HG03060 (cell line): ENCODE data around the gene XPO5.

ENCODE experiments used
- ATAC-seq: cut with Tn5 transposase; IDR thresholded peaks from one replicate; pipeline ENCODE4 v1.9.1; 2021; ENCODE audit warnings: low read depth, moderate number of reproducible peaks; ENCODE audit not compliant: unreplicated experiment

XPO5 gene

DNA sequence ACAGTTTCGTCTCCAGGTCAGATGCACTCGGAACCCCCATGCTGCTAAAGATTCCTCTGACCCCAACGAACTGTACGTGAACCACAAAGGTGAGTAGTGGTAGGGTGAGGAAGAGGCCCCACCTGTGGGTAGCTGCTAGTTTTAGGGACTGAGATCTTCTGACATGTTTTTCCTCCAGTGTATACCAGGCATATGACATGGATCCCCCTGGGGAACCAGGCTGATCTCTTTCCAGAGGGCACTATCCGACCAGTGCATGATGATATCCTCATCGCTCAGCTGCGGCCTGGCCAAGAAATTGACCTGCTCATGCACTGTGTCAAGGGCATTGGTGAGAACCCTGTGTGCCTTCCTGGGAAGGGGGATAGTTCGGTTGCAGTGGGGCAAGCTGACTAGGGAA is 55.7 kb downstream of the XPO5 start:
- no peak for ATAC-seq

DNA sequence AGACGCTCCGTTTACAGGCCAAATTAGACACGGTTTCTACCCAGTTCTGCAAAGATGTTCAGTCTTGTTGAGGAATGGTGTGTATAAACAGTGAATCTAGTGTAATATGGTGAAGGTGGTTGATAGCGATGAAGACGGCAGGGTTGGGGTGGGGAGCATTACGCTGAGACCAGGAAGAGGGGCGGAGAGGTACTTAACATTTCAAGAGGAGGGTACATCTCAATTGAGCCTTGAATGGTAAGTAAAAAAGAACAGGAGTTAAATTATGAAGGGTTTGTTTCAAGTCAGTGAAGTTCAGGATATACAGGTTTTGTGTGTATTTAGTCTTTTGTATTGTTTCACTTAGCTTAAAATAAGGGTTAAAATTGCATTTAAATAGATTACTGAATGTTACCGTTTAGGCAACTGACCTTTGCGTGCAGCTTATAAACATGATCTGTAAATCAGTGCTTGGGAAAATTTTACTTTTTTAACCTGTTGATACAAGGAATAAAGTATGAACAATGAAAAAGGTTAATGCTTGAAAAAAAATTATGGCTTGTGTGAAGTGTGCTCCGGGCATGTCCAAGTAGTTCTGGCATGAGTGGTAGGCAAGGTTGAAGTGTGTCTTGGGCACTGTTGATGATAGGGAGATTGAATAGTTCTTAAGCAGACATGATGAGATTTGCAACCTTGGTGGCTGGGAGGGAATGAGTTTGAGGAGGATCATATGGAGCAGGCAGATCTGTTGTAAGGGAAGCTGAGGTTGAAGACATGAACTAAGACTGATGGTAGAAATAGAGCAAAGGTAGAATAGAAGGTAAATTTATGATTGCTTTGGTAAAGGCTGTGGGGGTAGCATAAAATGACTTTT is 58.1 kb downstream of the XPO5 start:
- ATAC-seq: no peak

GRCh38 chr6:43516697-43517504 is 58.9 kb downstream of the XPO5 start, which contains the start of the genes POLR1C and YIPF3:
TSS of gene POLR1C (plus strand) at chr6:43517089. CDS start at chr6:43517110, 21 bp downstream.
TSS of gene YIPF3 (minus strand) at chr6:43516926. CDS start at chr6:43516807, 119 bp downstream.
- no peak for ATAC-seq

GRCh38 chr6:43516367-43516696 is 59.5 kb downstream of the XPO5 start:
- ATAC-seq: no peak

- ATAC-seq: no peak
These were observed 60.0 kb downstream of the XPO5 start for GRCh38 chr6:43515808-43516207.

GRCh38 chr6:43511824-43512415 is 63.9 kb downstream of the XPO5 start:
- no peak for ATAC-seq

- no peak for ATAC-seq
These were observed 65.0 kb downstream of the XPO5 start for GRCh38 chr6:43510827-43511163.

DNA sequence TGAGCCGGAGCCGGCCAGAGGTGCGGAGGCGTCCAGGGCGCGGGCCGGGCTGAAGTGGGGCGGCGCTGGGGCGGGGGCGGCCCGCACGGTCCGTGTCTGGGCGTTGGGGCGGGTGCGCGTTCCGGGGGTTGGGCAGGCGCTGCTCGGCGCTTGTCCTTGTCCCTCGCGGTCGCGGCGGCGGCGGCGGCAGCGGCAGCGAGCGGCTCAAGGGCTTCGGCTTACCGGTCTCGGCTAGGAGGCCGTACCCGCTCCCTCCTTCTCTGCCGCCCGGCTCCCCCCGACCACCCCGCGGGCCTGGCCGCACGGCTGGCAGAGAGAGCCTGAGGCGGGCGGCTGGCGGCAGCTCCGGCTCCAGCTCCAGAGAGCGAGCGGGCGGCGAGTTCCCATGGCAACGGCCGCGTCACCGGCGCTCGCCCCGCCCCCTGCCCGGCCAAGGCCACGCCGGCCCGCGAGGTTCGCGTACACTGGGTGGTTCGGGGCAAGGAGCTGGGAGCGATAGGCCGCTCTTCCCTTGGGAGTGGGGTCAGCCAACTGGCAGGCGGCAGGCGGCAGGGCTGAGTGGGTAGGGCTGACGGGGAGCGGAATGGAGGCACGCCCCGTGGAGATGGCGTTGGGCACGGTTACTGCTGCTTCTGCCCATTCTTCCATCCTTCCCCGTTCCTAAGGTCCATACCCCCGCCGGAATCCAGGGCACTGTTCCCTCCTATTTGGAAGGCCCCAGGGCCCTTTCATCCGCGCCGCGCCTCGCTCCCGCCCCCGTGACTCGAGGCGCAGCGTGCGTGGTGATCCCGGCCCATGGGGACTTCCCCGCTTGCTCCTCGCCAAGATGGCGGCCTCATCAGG is 65.6 kb downstream of the XPO5 start, which contains the start of gene LRRC73:
Gene LRRC73, minus strand, starts transcription at position 363 of the 843 bp plus-strand sequence. CDS start 561 bp downstream, outside the sequence.
- no peak for ATAC-seq

DNA sequence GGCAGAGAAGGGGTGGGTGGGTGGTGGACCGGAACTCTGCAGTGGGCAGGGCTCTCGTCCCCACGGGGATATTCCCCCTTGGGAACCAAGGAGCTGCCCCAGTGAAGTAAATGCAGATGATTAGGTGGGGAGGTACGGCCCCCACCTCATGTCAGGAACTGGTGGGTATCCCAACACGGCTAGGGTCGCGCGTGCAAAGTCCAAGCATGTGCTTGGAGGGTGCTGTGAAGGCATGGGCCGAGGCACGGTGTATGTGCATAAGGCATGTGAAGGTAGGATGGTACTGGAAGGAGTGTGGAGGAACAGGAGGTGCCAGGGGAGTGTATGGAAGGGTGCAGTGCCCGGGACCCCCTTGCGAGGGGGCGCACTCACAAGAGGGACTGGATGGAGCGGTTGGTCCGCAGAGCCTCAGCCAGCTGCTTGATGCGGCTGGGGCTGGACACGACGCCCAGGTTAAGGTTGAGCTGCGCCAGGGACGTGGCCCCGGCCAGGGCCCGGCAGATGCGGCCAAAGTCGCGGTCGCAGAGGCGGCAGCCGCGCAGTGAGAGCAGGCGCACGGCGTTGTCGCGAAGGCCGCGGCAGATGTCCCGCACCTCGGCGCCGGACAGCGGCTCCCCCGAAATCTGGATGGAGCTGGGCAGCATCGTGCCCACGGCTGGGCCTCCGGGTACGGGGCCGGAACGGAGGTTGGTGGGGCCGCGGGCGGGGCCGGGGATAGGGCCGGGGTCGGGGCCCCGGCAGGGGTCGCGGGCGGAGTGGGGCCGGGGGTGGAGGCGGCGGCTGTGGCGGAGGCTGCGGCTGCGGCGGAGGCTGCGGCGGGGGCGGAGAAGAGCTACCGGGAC is 66.5 kb downstream of the XPO5 start:
- ATAC-seq: no peak

DNA sequence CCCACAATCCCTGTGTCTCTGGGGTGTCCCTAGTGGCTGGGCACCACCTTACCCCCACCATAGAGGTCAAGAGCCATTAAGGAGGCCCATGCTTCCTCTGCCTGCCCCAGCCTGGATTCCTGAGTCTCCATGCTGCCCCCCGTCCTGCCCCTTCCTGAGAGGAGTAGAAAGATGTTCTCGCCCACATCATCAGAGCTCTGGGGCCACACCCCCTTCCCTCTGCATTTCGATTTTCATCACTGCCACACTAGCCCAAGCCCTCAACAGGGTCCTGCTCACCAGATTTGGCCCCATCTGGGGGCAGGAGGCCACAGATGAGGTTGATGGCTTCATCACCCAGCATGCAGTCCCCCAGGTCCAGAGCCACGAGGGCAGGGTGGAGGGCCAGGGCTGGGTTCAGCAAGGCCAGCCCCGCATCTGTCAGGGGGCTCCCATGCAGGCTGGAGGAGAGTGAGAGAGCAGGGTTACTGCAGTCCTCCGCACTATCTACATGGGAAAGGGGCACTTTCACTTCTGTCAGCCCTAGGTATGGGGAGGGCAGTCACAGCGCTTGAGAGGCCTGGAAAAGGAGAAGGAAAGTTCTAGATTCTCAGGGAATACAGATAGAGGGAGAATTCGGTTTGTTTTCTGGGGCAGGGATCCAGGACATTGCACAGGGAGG is 67.2 kb downstream of the XPO5 start:
- ATAC-seq: no peak

GRCh38 chr6:43506667-43507471 is 69.0 kb downstream of the XPO5 start:
- ATAC-seq: no peak

DNA sequence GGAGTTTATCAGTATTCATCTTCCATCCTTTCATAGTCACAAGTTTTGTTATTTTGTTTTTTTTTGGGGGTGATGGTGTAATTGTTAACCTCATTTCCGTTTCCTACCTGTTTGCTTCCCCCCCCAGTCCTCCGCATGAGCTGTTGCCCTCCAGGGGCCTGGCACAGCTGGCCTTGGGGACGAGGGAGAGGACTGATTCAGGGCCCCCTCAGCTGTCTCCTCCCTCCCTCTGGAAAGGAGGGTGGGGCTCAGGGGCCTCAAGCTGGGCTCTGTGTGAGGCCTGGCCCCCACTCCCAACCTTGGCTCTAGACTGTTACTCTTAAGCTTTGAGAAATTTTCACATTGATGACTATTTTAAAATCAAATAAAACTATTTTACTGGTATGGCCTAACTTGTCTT is 69.7 kb downstream of the XPO5 start:
- ATAC-seq: no peak

DNA sequence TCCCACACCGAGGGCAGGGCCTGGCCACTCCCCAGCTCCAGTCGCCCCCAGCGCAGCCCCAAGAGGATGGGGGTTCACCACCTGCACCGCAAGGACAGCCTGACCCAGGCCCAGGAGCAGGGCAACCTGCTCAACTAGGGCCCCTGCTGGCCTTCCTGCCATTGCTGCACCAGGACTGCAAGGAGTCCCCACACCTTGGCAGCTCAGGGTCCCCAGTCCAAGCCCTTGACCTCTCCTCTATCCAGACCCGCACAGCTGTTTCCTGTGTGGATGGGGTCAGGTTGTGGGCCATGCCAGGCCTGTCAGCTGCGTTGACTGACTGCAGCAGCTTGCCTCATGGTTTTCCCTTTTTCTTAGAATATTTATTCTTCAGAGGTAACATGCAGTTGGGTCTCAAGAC is 70.1 kb downstream of the XPO5 start:
- ATAC-seq: no peak

- ATAC-seq: no peak
These were observed 70.9 kb downstream of the XPO5 start for GRCh38 chr6:43504756-43505593.

GRCh38 chr6:43503443-43503842 is 72.4 kb downstream of the XPO5 start:
- ATAC-seq: no peak

DNA sequence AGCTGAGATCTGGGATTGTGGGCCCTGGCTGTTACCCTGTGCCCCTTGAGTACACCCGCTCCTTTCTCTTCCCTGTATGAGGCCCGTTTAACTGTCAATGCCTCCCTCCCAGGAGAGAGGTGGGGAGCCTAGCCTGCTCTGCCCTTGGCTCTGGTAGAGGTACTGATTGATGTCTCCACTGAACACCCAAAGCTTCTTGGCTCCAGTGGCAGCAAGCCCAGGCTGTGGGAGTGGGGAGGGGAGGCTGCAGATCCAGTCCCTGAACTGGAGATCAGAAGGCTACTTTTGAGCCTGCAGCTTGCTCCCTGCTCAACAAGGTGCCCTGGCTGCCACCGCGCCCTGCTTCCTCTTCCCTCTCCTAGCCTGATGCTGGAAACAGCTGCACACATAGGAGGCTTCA is 73.2 kb downstream of the XPO5 start:
- ATAC-seq: no peak

DNA sequence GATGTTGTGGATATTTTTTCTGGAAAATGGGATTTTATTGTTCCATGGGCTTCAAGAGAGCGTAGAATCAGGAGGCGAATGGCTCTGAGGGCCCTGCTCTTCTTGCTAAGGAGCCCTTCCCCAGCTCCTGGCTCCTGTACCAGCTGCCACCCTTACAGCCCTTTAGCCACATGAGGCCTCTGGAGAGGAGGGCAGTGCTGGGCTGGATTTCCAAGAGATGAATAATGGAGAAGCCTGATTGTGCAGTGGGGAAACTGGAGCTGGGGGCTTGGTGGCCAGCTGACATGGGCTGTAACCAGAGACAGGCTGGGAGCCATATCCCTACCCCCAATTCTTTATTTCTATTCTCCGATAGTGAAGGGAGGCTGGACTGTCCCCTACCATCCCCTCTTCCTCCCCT is 74.9 kb downstream of the XPO5 start:
- ATAC-seq: no peak
